ENCODE measurements around the gene RELL1. TPM values are rescaled to one million over a fixed set of nuclear protein-coding genes. Genes with fewer than 3 reads are reported as not detected.
A peak's percentile ranks its signal among the peaks of the same experiment; 100 is the strongest.

The RELL1 gene
- total RNA-seq (ENCODE audit: insufficient read depth, low replicate concordance): 62.6 TPM

DNA sequence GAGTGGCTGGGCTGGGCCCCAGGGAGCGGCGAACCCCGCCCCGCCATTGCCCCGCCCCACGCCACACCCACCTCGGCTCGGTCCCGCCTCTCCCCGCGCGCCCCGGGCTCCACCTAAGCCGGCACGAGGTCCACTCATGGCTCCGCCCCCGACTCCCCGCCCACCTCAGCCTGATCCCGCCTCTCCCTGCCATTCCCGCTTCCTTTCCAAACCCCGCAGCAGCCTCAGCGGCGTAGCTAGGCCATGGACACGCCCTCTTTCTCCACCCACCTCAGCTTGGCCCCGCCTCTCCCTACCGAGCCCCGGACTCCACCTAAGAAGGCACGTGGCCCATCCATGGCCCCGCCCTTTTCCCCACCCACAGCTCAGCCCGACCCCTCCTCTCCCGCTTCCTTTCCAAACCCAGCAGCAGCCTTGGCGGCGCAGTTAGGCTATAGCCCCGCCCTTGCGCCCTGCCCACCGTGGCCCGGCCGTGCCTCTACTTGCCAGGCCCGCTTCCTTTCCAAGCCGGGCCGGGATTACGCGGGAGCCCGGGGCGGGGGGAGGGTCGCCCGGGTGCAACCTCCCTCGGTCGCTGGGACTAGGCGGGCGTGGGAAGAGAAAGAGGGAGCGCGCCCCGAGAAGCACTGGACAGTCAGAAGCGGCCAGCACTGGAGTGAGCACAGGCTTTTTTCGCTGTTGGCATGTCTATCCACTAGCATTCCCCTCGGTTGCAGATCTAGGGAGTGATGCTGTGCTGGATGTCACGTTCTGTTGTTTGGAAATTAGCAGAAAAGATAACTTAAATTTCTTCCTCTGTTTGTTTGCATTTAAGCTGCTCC is at the start of gene RELL1:
RELL1 (minus strand) TSS at position 4 of the 821 bp plus-strand sequence. CDS start 89 bp downstream, outside the sequence.
- peak; percentile 100 for DNase-seq (ENCODE audit: low spot score)

DNA sequence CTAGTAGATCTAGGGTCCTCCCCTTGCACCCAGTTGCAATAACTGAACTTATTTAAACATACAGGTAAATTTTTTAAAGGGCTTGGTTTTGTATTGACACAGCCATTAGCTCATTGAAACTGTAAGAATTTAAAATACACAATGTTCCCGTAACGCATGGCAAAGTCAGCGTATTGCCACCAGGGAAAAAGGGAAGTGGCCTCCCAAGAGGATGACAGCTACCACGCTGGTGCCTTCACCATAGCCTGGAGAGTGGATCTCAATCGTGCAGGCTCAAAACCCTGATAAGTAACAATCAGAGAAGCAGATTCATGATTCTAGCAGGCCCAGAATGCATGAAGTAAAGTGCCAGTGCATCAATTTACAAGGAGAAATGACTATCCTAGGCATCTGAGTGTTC is 49.4 kb upstream of the RELL1 start:
- DNase-seq (ENCODE audit: low spot score): no peak

DNA sequence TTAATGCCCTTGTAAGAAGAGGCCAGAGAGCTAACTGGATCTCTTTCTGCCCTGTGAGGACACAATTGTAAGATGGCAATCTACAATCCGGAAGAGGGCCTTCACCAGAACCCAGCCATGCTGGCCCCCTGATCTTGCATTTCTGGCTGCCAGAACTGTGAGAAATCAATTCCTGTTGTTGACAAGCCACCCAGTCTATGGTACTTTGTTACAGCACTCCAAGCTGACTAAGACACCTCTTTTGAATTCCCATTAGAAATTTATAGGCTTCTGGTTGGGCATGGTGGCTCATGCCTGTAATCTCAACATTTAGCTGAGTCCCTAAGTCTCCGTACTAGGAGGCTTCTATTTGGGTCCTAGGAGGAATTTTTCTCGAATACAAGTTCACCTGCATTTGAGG is 48.8 kb upstream of the RELL1 start:
- DNase-seq (ENCODE audit: low spot score): no peak

GRCh38 chr4:37733240-37733867 is 47.2 kb upstream of the RELL1 start:
- DNase-seq (ENCODE audit: low spot score): no peak

DNA sequence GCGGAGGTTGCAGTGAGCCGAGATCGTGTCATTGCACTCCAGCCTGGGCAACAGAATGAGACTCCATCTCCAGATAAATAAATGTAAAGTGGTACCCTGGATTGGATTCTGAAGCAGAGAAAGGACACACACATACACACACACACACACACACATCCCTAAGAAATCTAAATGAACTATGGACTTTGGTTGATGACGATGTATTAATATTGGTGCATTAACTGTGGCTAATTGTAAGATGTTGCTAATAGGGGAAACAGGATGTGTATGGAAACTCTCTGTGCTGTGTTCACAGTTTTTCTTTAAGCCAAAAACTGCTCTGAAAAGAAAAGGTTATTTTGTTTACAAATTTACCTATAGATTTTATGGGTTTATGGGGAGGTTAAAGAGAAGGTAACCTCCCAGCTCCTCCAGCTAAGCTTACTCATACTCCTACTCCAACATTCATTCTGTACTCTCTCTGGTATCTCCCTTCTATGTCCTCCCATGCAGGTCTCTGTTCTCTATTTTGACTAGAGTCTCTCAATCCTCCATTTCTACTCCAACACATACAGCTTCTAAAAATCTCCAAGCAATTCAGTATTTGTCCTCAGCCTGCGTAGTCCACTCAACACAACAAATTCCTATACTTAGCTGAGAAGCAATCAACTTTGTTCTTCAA is 46.5 kb upstream of the RELL1 start:
- no peak for DNase-seq (ENCODE audit: low spot score)

GRCh38 chr4:37729649-37730004 is 43.5 kb upstream of the RELL1 start:
- DNase-seq (ENCODE audit: low spot score): no peak

- DNase-seq (ENCODE audit: low spot score): no peak
Observed at GRCh38 chr4:37728064-37728463, 41.9 kb upstream of the RELL1 start.

GRCh38 chr4:37727635-37728034 is 41.5 kb upstream of the RELL1 start:
- no peak for DNase-seq (ENCODE audit: low spot score)

DNA sequence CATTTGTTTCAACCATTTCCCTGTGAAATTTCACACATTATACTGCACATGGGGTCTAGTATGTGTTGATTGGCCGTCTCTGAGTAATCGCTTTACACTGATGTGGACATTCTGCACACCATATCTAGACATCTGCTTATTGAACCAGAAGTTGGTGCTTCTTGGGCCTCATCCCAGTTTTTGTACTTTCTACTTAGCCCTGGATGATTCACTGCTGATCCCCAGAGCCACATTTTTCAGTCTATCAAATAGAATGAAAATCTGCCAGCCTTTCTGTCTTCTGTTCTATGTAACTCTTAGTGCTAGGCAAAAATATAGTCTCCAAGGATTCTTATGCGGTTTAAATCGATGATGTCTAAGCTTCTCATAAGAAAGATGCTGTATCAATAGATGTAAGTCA is 40.5 kb upstream of the RELL1 start:
- DNase-seq (ENCODE audit: low spot score): peak; percentile 84

DNA sequence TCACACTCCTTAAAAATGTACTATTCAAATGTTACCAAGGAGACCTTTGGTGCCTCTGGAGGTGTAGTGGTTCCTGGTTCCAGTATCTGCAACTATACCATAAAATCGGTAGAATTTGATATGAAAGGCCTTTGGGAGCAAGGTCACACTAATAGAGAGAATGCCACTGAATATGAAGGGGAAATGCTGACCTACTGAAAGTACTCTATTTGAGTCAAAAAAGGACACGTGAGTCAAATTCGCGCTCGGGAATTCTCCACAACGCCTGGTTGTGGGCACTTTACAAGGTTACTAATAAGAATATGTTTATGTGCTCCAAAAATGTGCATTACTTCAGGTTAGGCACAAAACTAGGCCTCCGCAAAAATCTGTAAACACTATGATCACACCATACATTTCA is 39.5 kb upstream of the RELL1 start:
- DNase-seq (ENCODE audit: low spot score): no peak

DNA sequence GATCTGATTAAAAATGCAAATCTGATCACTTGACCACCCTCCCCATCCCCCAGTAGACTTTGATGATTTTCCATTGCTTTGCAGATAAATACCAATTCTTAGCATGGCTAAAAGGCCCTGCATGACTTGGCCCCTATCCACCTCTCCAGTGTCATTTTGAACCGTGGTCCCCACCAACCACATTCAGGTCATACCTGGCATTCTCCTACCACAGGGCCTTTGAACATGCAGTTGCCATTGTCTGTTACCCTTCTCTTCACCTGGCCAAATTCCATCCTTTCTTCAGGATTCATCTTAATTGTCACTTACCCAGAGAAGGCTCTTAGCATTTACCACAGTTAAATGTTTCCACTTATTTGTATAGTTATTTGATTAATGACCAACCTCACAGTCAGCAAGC is 36.9 kb upstream of the RELL1 start:
- no peak for DNase-seq (ENCODE audit: low spot score)

- DNase-seq (ENCODE audit: low spot score): no peak
Observed at GRCh38 chr4:37721995-37722638, 35.9 kb upstream of the RELL1 start.

GRCh38 chr4:37719021-37719420 is 32.8 kb upstream of the RELL1 start:
- DNase-seq (ENCODE audit: low spot score): no peak

DNA sequence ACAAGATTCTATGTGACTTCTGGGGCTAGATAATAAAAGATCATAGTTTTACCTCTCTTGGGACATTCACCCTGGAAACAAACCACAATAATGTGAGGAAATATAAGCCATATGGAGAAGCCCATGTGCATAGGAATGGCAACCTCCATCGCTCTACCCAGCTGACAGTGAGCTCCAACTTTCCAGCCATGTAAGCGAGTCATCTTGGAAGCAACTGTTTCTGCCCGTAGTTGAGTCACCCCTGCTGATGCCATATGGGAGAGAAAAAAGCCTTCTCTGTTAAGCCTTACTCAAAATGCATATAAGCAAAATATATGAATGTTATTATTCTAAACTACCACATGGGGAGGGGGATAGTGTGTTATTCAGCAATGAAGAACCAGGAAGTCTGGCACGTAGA is 31.4 kb upstream of the RELL1 start:
- DNase-seq (ENCODE audit: low spot score): no peak

DNA sequence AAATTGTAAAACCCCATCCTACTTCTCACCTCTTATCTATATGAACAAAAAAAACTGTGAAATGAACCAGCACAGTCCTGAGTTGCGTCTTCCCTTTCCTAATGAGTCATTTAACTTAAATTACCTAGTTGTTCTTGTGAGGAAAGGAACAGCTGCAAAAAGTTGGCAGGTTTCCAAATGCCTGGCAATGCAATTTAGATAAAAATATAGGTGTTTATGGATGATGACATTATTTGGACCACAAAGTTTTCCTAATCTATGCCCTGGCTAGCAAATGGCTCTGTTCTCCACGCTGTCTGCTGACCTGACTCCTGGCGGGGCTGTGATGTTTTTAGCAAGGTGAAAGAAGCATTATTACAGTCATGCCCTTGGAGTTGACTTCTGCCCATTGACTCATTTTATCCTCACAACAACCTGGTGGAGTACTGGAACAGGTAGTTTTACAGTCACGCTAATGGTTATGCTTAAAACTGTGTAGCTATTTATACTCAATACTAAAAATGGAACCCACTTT is 29.8 kb upstream of the RELL1 start:
- no peak for DNase-seq (ENCODE audit: low spot score)

GRCh38 chr4:37710491-37710890 is 24.3 kb upstream of the RELL1 start:
- no peak for DNase-seq (ENCODE audit: low spot score)

DNA sequence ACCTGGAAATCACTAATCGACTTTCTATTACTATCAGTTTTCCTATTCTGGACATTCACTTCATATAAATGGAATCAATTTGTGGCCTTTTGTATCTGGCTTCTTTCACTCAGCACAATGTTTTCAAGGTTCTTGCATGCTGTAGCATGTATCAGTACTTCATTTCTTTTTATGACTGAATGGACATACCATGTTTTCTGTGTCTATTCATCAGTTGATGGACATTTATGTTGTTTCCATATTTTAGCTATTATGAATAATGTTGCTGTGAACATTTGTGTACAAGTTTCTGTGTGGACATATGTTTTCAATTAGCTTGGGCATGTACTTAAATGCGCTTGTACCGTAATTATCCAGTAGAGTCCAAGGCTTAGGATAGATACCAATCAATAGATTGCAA is 19.9 kb upstream of the RELL1 start:
- DNase-seq (ENCODE audit: low spot score): no peak

- no peak for DNase-seq (ENCODE audit: low spot score)
Observed at GRCh38 chr4:37705571-37705970, 19.4 kb upstream of the RELL1 start.

GRCh38 chr4:37699868-37700481 is 13.8 kb upstream of the RELL1 start:
- no peak for DNase-seq (ENCODE audit: low spot score)

DNA sequence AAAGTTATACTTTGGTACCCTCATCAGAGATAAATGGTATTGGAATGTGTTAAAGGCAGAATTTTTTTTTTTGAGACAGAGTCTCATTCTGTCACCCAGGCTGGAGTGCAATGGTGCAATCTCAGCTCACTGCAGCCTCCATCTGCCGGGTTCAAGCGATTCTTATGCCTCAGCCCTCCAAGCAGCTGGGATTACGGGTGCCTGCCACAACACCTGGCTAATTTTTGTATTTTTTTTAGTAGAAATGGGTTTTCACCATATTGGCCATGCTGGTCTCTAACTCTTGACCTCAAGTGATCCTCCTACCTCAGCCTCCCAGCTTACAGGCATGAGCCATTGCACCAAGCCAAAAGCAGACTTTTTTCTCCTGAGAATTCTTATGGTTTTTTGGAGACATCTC is 11.4 kb upstream of the RELL1 start:
- no peak for DNase-seq (ENCODE audit: low spot score)

GRCh38 chr4:37693450-37694190 is 7.4 kb upstream of the RELL1 start:
- DNase-seq (ENCODE audit: low spot score): no peak
